Nucleus accumbens (tissue), 56 donors: ENCODE results near the gene CFAP100.

ENCODE experiments used
- DNase-seq, 56 donors: peaks; one replicate each; lab custom pipeline; 2025; lab: John Stamatoyannopoulos, UW

Gene CFAP100

DNA sequence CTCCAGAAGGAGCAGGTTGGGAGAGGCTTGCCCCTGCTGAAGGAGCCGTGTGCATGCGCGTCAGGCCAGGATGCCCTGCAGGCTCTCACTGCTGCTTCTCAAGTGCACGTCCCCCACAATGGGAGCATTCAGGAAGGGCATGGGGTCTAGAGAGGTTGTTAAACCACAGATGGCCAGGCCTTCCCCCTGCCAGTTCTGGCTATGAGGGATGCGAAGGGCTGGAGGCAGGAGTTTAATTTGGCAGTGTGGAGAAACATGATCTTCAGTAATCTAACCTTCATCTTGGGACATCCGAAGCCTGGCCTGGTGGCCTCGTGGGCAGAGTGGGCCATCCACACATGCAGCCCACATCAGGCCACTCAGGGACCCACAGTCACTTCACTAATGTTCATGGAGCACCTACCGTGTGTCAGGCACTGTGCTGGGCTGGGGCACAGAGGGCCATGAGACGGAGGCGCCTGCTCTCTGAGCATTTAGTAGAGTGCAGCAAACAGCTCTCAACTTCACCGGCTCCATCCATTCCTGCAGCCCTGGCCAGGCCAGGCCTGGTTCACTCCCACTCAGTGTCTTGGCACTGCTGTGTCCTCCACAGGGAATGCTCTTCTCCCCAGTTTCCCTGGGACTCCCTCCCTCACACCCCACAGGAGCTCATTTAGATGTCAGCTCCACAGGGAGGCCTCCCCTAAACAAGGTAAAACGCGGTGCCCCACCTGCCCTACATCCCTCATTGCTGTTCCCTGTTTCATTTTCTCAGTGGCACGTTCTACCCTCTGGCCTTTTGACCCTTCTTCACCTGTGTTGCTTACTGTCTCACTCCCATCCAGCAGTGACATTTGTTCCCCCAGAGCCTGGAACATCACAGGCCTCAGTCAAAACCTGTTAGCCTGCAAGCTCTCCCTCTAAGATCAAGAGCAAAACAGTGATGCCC lies 4.0 kb downstream of the CFAP100 start:
- DNase-seq, result no peak

GRCh38 chr3:126399351-126399735 lies 4.6 kb downstream of the CFAP100 start:
- DNase-seq, result peak in 1 of 56 donors; percentile 17

- no peak for DNase-seq
Observed at GRCh38 chr3:126399756-126400155, 5.0 kb downstream of the CFAP100 start.

- no peak for DNase-seq
Observed at GRCh38 chr3:126401611-126402160, 7.0 kb downstream of the CFAP100 start.

DNA sequence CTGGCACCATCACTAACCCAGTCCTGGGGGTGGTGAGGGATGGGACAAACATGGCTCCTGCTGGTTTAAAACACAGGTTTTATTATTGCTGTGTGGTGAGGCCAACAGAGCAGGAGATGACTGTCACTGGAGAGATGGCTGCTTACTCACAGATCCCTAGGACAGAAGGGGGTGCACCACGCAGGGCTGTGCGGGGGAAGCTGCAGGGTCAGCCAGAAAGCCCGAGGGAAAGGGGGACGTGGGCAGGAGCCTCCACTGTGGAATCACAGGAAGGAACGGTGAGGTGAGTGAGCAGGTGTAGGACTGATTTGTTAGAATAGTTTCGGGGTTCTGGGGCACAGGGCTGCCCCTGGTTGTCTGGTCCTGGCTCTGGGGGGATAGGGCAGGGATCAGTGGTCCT lies 7.5 kb downstream of the CFAP100 start:
- no peak for DNase-seq

- DNase-seq, result no peak
Observed at GRCh38 chr3:126402666-126403302, 8.1 kb downstream of the CFAP100 start.

- DNase-seq, result no peak
Observed at GRCh38 chr3:126406389-126407296, 11.9 kb downstream of the CFAP100 start.

- no peak for DNase-seq
Observed at GRCh38 chr3:126407412-126408044, 12.8 kb downstream of the CFAP100 start.

GRCh38 chr3:126408099-126408498 lies 13.4 kb downstream of the CFAP100 start:
- no peak for DNase-seq

- no peak for DNase-seq
Observed at GRCh38 chr3:126412841-126413692, 18.4 kb downstream of the CFAP100 start.

GRCh38 chr3:126413693-126414080 lies 19.0 kb downstream of the CFAP100 start:
- DNase-seq, result no peak

DNA sequence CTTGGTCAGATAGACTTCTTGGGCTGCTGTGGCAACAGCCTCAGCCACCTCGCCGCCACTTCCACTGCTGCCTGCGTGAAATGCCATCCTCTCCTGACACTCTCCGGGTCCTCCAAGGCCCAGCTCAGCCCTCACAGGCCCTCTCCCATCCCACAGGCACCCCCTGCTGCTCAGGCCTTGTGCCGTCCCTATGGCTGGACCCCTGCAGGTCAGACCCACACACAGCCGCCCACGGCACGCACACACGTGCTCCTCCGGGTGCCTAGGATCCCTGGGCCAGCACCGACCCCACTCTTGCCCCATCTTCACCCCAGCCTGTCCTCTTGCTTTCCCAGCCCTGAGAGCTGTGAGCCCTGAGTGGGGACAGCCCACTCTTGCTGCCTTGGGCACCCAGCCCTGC lies 19.7 kb downstream of the CFAP100 start:
- DNase-seq, result no peak

DNA sequence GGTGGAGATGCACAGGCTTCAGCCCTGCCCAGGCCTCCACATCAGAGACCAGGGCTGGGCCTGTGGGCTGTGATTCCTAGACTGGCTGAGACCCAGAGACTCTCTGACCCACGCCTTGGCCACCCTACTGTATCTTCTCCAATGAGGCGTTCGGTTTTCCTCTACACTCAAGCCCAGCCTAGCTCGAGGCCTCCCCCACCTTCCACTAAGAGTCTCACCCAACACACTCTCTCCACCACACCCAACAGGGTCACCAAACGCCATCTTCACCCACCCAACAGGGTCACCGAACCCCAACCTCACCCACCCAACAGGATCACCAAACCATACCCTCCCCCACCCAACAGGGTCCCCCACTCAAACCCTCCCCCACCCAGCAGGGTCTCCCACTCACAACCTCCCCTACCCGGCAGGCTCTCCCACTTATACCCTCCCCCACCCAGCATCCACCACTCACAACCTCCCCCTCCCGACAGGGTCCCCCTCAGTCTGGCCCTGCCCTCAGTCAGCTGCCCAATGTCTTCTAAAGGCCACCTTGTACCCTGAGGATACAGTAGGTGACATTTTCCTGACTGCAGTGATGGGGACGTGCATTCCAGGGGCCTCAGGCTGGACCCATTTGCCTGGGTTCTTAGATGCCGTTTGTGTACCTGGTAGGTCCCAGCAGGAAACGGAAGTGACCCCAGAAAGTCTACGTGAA lies 20.4 kb downstream of the CFAP100 start:
- DNase-seq, result no peak

- no peak for DNase-seq
Observed at GRCh38 chr3:126415661-126416591, 21.2 kb downstream of the CFAP100 start.

DNA sequence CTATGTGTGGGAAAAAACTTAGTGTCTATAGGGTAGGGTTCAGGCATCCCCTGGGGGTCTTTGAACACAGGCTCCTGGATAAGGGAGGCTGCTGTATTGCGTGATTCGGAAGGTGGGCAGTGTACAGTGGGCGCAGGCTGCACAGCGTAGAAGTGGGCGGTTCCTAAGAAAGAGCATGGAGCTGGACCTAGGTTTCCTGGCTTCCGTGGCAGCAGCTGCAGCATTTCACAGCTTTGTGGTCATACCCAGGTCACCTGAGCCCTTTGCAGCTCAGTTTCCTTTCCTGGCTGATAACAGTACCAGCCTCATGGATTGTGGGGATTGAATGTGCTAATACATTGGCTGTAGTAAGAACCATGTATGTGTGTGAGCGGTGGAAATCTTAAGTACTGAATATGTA lies 22.2 kb downstream of the CFAP100 start:
- DNase-seq, result no peak

GRCh38 chr3:126417515-126417914 lies 22.8 kb downstream of the CFAP100 start:
- no peak for DNase-seq

- no peak for DNase-seq
Observed at GRCh38 chr3:126417981-126418530, 23.3 kb downstream of the CFAP100 start.
